ENCODE data around the gene KIF26B.
"Not testable (repeated sequence)": the region's sequence is repeated elsewhere in the genome, so short reads cannot be mapped to it uniquely, and the experiment has no call there.

GRCh38 chr1:245728035-245728434 lies 573.2 kb downstream of the KIF26B start:
- TF ChIP-seq CTCF, POLR2A (IDR thresholded peaks at IDR 0.05): not testable (repeated sequence)

Measured in transverse colon (tissue), 3 donors.